Loucy (cell line): ENCODE results near the gene C12orf75.

Source experiments
- CTCF ChIP-seq: fragments of 200-600 bp; sonication (generic); conservative IDR thresholded peaks from 2 replicates; pipeline ENCODE4 v1.5.1; 2014; ENCODE audit warnings: mild to moderate bottlenecking, antibody characterized with exemption, low read length
- EZH2phosphoT487 ChIP-seq: fragments of 200-600 bp; IDR thresholded peaks from 2 replicates; pipeline ENCODE4 v1.6.1; 2018; ENCODE audit warnings: antibody characterized with exemption, mild to moderate bottlenecking, moderate library complexity, borderline replicate concordance

GRCh38 chr12:105294161-105294560 is 36.3 kb upstream of the C12orf75 start:
- TF ChIP-seq CTCF (no peak), EZH2phosphoT487 (no peak)
